GM19023 (cell line): ENCODE measurements around the gene USP6NL.

Experiments used
- ATAC-seq: cut with Tn5 transposase; IDR thresholded peaks from one replicate; pipeline ENCODE4 v1.9.1; 2021; ENCODE audit warnings: mild to moderate bottlenecking, moderate library complexity; ENCODE audit not compliant: unreplicated experiment

The USP6NL gene

DNA sequence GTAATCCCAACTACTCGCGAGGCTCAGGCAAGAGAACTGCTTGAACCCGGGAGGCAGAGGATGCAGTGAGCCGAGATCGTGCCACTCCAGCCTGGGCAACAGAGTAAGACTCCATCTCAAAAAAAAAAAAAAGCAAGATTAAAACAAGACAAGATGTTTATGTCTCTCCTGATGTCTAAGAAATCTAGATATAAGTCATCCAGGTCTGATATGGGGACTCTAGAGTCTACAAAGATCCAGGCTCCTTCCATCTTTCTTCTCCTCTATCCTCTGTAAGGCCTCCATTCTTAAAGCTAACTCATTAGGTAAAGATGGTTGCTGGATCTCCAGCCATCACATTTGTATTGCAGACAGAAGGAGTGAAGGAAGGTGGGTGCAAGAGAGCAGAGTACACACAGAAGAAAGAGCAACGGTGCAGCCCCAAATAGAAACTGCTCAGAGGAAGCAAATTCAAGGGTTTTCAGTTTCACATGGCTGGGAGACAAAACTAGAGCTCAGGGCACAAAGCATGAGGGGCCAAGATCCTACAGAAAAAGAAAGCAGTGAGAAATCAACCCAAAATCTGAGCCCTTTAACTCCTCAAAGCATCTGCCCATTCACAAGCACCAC is 57.6 kb downstream of the USP6NL start:
- peak; percentile 96 for ATAC-seq

DNA sequence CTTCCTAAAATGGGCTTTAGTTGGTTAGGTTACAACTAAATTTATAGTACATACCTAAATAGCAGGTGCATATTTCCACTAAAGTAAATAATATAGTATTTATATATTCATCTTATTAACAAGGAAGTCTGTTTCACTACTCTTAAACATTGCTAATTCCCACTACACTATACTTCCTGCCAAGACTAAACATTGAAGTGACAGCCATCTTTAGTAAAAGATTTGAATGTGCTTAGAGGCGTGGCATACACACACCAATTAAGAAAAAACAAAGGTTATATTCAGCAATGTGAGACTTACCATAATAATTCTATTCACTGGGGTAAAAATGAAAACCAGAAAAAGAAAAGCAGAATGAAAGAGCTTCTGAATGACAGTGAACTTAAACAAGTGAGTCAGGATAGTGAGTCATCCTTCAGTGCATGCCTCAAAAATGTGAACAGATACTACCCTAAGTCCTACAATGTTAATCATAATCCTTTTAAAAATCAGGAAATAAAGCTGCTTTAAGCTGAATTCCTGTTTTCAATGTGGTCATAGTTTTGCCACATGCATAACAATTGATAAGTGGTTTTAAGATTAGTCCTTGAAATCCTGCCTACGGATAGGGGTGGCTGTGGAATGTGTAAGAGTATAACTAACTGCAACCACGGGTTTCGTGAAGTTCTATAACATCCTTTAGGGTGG is 59.4 kb downstream of the USP6NL start:
- ATAC-seq = no peak

DNA sequence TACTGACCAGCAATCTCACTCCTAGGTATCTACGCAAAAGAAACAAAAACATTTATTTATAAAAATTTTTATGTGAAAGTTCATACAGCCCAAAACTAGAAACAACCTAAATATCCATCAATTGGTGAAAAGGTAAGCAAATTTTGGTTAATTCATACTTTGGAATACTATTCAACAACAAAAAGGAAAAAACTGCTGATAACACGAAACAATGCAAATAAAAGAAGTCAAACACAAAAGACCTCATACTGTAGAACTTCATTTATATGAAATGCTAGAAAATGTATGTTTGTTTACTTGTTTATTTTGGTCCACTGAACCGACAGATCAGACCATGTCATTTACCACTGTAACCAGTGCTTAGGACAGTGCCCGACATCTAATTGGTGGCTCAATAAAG is 60.3 kb downstream of the USP6NL start:
- no peak for ATAC-seq

DNA sequence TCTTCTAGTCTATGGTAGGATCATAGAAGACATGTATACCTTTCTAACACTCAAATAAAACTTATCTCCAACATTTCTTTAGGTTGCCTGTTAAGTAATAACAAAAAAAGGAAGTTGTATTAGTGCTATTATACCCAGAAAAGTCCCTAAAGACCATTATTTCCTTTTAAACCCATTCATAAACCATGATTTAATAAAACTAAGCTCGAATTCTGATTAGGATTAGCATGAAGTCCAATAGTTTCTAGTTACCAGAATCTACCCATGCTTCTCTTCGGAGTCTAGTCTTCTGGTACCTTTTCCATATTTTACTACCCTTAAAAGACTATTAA is 62.7 kb downstream of the USP6NL start:
- no peak for ATAC-seq

DNA sequence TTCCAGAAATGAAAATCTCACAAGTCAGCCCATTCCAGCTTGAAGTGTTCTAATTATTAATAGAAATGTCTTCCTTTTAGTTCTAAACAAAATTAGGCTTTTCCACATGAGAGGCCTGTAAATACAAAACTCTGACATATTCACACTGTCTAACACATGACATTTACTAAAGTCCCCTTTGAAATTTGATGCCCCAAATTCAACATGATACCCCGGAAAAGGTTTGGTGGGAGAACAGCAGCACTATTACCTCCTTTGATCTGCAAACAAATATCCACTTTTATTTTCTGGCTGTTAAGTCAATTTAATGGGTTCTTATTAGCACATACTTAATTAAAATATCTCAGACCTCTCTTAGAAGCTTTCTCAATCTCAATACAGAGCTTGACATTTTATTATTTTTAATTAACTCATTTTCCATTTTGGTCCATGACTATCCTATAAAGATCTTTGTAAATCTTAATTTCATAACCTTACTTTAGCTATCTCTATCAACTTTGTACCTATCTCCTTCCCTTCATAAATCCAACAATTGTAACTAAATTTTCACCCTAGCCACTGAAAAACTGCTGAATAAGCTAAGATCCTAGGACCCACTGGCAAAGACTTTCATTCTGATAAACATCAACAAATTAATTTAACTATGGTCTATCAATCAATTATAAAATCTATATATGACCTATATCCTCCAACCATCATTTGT is 63.2 kb downstream of the USP6NL start:
- no peak for ATAC-seq

GRCh38 chr10:11546581-11546980 is 64.9 kb downstream of the USP6NL start:
- no peak for ATAC-seq

GRCh38 chr10:11541296-11541695 is 70.2 kb downstream of the USP6NL start:
- ATAC-seq = no peak

GRCh38 chr10:11539191-11539868 is 72.1 kb downstream of the USP6NL start:
- ATAC-seq = no peak

DNA sequence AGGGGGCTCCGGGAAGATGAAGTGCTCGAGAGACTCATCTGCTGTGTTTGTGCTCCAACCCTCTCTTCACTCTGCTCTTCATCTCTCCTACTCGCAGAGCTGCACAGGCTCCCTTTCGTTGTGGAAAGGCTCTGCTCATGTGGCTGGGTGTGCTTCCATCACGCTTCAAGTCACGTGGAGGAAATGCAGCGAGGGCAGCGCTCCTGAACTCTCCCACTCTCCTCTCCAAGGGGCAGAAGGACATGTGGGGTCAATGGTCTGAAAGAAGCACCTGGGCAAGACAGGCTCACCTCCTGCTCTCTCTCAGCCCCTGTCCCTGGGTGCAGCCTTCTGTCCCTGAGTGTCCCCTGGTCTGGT is 72.6 kb downstream of the USP6NL start:
- no peak for ATAC-seq

- ATAC-seq = no peak
These were observed 75.2 kb downstream of the USP6NL start for GRCh38 chr10:11536228-11536627.

DNA sequence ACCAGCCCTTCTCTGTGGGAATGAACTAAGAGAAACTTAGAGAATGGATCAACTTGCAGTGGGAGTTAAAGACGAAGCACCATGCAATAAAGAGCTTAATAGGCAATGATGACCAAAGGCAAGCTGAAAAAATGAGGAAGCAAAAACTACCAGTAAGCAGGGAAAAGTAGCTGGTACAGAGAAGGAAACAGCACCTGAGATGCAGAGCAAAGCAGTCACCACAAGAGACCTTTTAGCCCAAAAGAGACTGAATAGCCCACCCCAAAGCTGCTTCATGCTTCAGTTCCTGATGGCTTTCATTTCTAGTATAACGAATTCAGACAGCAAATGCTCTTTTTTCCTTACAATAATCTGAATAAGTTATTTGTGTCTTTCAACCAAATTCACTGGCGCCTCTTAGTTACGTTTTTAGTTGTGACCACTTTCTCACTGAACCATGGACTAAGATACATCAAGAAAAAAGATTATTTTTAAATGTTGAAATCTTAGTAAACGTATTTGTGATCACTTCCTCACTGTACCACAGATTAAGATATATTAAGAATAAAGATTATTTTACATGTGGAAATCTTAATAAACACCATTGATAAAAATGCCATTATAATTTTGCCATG is 76.0 kb downstream of the USP6NL start:
- ATAC-seq = no peak

DNA sequence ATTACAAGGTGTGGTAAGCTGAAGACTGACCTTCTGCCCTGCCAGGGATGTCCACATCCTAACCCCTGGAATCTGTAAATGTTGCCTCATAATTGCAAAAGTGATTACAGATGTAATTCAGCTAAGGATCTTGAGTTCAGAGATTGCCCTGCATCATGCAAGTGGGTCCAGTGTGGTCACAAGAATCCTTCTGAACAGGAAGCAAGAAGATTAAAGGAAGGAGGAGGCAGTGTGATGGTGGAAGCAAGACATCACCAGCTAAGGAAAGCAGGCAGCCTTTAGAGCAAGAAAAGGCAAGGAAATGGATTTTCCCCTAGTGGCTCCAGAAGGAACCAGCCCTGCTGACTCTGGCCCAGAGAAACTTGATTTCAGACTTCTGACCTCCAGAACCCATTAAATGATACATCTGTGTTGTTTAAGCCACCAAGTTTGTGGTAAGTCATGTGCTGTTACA is 78.1 kb downstream of the USP6NL start:
- ATAC-seq = no peak

DNA sequence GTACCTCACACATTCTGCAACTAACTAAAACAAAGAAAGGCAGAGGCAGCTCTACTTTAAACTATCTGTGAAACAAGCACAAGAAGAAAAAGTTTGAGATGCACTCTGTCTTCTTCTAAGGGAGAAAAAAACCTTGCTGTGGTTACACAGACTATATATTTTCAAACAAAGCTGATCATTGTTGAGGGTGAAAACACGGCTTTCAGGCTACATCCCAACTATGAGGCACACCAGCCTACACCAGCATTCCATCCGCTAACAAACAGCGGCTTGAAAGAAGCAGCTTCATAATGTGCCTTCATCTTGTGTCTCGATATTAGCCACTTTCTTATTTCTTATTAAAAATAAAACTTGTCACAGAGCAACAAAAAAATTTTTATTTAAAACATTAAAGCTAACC is 79.1 kb downstream of the USP6NL start:
- no peak for ATAC-seq

DNA sequence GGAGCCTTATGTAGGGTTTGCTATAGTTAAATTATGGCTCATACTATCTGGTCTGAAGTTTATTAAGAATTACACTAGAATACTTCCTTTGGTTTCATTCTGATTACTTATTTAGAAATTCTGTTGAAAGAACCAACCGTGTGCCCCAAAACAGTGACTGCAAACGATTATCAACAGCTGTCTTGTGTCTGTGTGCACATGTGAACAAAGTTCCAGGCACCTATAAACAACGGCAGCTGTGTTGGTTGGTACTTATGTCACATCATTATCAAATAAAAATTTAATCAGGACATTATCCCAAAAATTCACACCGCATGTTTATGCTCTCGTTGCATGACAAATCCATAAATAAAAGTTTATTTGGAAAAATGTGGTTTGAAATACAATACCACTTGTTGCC is 80.6 kb downstream of the USP6NL start:
- ATAC-seq = no peak

DNA sequence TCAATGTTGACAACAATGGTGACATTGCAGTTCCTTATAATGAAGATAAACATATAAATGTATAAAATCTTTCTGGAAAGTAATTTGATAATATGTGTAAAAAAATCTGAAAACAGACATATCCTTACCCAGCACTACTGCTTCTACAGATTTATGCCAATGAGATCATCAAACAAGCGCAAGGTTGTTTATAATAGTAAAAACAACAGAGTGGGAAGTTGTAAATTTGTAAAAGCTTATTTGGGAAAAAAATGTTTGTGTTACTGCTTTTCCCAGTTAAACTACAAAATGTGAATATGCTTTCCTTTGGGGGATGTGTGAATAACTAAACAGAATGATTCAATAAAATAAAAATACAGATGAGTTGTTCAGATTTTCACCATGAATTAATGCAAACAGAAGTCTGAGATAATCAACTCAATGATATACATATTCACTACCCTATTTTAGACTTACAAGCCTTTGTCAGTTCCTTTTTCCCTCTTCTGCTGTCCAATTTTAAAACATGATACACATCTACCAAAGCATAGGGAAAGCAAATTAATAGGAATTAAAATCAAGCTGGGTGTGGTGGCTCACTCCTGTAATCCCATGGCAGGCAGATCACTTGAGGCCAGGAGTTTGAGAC is 82.1 kb downstream of the USP6NL start:
- no peak for ATAC-seq

DNA sequence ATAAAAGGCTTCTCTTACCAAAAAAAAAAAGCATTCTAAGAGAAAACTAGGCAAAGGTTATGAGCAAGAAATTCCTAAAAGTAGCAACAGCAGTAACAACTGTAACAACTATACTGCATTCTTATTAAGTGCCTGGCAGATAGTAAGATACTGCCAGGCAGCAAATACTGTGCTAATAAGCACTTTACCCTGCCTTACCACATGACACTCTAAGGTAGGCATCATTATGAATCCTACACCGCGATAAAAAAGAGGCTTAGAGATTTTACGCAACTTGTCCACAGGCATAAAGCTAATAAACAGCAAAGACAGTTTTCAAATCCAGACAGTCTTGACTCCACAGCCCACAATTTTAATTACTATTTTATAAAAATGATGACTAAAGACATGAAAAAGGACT is 83.2 kb downstream of the USP6NL start:
- ATAC-seq = no peak

- no peak for ATAC-seq
These were observed 83.7 kb downstream of the USP6NL start for GRCh38 chr10:11527691-11528255.

DNA sequence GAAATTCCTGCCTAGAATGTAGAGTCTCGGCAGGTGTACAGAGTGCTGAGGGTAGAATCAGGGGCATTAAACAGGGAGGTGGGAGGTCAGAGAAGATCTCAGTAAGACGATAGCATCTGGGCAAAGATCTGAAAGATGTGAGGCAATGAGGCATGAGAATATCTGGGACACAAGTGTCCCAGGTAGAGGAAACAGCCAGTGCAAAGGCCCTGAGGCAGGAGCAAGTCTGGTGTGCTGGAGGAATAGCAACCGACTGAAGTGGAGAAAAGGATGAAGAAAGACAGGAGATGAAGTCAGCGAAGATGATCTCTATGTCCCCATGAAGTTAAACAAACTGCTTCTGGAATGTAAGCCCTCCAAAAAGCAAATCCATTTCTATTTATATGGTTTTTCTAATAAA is 84.4 kb downstream of the USP6NL start:
- no peak for ATAC-seq

GRCh38 chr10:11525503-11525902 is 85.9 kb downstream of the USP6NL start:
- ATAC-seq = no peak

- no peak for ATAC-seq
These were observed 88.6 kb downstream of the USP6NL start for GRCh38 chr10:11522821-11523245.

DNA sequence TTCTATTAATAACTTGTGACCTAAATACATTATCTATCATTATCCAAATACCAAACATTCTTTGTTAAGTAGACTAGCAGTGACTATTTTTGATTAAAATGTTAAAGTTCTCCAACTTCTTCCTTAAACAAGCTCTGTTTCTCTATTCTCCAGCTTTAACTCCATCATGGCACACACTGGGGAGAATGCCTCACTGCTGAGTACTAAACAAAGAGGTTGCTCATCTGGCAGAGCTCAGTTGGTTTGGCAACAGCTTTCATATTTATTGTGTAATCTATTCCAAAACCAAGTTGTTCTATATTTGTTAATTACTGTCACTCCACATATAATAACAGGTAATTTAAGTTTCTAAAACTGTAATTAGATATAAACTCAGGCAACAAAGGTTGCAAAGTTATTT is 89.6 kb downstream of the USP6NL start:
- ATAC-seq = no peak
